Measurements from ENCODE around the gene DAGLA.

Gene DAGLA

DNA sequence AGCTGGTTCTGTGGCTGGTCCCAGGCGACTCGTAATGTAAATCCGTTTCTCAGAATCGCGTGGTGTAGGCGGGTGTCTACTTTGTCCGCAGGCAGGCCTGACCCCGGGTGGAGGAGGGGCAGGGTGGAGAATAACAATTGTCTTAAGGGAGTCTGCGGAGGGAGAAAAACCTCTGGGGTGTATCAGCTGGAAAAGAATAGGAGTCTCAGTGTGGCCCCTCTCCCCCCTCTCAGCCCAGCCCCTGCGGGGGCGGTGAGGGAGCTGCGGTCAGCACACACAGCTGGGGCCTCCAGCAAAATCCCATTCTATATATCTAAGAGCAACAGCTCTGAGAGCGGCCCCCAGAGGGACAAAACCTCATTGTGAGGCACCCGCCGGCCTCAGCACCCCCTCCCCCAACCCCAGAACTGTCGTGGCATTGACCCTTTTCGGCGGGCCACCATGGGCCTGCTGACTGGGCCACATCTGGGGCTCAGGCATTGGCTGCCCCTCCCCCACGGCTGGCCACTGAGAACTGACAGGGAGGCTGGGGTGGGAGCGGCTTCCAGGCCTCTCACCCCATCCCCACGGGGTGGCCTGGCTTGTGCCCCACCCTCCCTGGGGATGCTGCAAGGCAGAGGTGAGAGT is 69.5 kb downstream of the DAGLA start:
- DNase-seq = no peak

- DNase-seq = no peak
Measured at GRCh38 chr11:61750631-61751273, 70.6 kb downstream of the DAGLA start.

- DNase-seq = no peak
Measured at GRCh38 chr11:61751384-61751783, 71.2 kb downstream of the DAGLA start.

DNA sequence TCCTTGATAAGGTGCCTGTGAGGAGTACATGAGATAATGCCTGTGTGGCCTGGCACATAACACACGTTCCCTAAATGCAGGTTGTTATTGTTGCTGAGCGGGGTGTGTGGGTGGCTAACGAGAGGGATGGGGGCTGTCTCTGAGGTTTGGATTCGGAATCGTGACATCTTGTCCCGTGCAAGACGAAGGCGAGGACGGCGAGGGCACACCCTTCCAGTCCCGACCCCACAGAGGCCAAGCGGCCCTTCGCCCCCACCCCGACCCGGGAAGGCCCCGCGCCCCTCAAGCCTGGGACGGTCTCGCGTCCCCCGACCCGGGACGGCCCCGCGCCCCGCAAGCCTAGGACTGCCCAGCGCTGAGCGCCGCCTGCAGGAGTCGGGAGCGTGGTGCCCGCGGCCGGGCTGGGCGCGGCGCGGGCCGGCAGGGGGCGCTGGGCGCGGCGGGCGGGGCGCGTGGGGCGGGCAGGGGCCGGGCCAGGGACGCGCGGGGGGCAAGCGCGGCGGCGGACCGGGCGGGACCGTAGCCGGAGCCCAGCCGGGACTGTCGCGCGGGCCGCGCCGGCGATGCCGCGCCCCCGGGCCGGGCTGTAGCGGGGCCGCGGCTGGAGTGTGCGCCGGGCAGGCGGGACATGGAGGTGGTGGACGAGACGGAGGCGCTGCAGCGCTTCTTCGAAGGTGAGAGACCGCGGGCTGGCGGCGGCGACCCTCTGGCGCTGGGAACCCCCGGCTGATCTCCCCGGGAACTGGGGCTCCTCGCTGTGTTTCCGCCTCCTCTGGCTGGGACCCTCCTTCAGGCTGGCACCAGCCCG is 72.1 kb downstream of the DAGLA start, which contains the start of gene MYRF:
TSS of gene MYRF (plus strand) at position 520 of the 808 bp plus-strand sequence. CDS start at position 629, 109 bp downstream.
- DNase-seq = peak; percentile 48

DNA sequence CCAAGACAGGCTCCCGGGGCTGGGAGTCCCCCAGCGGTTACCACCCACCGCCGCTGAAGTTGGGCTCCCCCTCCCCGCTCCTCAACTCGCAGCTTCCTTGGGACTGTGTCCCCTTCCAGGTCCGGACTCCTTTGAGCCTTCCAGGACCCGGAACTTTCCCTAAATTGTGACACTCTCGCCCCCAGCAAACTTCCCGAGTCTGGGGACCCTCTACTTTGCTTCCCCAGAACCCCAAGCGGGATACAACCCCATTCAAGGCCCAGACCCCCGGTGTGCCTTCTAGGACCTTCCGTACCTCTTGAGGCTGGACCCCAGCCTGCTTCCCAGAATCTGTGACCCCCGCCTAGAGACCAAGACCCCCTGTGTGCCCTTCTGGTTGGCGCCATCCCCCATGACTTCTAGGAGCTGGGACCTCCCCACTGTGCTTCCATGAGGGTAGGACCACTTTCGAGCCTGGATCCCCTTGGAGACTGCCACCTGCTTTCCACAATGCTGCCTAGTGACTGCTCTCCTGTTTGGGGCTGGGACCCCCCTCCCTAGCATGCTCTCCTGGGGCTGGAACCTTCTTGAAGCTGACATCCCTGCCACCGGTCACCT is 72.8 kb downstream of the DAGLA start:
- DNase-seq = no peak

DNA sequence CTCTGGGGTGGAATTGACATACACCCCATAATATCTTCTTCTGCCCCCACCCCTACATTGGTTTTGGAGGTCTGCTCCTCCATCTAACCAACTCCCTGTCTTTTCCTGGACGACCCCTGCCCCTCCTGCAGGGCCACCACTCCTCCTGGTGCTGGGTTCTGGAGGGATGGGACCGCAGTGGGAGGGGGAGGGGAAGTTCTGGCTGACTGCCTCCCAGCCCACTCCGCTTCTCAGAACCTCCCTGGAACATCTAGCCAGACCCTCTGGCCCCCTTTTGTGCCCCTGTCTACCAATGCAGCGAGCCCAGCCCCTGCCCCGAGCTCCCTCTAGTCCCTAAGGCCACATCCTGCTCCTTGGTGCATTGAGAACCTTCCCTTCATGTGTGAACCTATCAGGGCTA is 73.5 kb downstream of the DAGLA start:
- DNase-seq = no peak

- DNase-seq = no peak
Measured at GRCh38 chr11:61754534-61755482, 74.6 kb downstream of the DAGLA start.

GRCh38 chr11:61756147-61756451 is 75.9 kb downstream of the DAGLA start:
- DNase-seq = no peak

DNA sequence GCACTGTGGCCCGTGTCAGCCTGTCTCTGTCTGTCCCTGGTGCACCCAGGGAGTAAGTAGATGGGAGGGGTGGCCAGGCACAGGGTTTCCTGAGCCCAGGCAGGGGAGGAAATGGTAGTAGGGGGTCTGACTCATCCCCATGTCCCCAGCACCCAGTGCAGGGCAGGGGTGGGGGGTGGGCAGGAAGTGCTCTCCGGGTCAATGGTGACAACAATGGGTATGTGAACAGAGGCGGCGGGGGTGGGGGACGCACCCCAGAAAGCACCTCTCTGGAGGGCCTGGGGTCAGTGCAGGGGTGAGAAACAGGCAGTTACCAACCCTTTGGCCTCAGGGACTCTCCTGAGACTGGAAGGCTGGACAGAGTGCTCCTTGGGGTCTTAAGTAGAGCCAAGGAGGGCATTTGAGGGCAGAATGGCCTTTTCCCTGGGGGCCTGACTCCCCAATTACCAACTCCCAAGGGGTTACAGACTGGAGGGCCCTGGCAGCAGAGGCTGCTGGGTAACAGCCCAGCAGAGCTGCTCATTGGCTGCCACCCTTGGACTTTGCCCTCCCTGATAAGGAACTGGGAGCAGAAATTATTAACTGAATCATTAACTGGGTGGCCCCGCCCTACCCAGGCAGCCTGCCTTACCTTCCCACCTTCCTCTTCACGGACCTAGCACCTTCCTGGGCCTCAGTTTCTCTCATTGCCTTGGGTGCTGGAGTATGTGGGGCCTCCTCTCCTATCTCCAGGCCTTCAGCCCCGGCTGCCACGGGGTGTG is 76.4 kb downstream of the DAGLA start:
- DNase-seq = no peak

DNA sequence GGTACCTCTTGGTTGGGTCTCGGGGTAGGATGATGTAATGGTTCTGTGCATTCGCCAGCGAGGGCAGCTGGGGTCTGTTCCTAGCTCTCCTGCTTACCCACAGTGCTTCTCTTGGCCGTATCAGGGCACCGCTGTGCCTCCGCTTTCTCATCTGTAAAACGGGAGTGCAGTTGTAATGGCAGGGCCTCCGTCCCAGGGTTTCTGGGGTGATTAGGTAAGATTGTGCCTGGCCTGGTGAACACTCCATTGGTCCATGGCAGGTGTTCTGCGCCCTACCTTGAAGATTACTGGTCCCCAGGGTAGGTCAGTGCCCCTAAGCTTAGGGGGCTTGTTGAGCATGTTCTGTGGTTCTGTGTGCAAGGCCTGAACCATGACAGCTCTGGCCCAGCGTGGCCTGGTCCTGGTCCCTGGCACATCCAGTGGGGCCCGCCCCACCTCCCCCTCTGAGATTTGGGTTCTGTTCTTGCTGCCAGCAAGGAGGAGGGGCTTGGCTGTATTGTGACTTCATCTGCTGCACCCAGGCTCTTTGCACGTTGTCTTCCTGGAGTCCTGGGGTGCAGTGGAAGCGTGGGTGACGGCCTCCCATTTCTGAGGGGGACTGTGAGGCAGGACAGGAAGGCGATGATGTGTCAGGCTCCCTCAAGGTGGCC is 77.1 kb downstream of the DAGLA start:
- no peak for DNase-seq

DNA sequence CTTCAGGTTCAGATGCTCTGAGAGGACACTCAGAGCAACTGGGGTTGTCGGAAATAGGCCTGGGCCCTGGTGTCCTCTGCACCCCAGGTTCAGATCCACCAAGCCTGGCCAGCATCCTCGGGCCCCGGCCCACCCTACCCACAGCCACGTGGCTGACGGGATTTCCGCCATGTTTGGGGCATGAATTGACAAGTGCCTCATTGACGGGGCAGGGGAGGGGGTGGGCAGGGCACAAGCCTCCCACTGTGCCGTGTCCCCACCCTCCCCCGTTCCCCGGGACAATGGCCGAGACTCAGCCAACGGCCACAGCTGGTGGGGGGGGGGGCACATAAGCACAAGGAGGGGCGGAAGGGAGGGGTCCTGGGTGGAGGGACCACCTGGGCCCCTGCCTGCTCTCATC is 80.8 kb downstream of the DAGLA start:
- no peak for DNase-seq

DNA sequence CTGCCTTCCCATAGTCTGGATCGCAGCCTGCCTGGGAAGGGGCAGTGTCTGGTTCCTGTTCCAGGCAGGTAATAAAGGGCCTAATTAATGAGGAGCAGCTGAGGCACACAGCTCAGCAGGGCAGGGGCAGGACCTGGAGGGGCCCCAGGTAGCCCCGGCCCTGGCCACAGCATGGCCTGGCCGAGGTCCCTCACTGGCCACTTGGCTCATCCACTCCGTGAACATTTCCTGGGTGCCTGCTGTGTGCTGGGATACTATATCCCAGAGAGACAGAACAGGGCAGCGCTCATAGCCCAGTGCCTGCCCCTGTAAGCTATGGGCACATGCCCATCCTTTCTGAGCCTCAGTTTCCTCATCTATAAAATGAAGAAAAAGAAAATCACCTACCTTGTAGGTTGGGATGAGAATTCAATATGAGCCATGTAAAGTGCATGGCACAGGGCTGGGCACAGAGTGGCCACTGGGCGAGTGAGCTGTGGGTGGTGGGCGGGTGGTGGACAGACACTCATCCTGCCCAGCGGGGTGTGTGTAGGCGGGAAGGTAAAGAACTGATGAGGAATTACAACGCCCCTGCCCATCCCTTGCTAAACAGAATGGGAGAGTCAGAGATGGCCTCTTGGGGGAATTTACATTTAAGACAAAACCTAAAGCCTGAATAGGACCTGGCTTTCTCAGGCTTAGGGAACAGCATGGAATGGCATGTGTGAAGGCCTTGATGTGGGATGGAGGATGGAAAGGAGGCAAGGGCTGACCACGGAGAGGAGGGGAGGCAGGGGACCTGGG is 81.4 kb downstream of the DAGLA start:
- DNase-seq = no peak

DNA sequence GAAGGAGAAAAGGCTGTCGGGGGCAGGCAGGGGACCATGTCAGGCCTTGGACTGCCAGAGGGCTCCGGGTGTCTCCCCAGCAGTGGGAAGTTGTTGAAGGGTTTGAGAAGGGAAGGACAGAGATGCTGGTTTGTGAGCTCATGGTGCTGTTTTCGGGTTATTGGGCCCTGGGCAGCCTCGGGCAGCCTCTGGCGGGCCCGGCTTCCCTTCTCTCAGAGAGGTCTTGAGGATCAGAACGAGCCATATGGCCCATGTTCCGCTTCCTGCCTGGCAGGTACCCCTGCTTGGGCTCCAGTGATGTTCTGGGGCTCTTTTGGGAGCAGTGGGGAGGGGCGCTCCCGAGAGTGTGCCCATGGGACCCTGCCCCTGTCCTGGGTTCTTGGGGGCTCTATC is 82.0 kb downstream of the DAGLA start:
- no peak for DNase-seq

DNA sequence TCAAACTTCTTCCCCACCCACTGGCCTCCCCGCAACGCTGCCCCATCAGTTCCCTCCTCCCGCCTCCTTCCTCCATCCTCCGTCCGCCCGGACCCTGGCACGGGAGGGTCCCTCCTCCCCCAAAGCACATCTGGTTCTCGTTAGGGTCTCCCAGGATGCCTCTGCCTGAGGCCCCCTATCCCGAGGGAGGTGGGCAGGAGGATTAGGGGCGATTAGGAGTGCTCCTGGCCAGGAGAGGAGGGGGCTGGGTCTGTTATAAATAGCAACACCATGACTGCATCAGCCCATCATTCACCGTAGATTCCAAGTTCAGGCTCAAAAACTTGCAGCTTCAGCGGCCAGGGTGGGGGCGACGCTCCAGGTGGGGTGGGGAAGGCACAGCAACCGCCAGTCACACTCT is 82.6 kb downstream of the DAGLA start:
- DNase-seq = no peak

GRCh38 chr11:61763930-61764605 is 83.9 kb downstream of the DAGLA start:
- no peak for DNase-seq

DNA sequence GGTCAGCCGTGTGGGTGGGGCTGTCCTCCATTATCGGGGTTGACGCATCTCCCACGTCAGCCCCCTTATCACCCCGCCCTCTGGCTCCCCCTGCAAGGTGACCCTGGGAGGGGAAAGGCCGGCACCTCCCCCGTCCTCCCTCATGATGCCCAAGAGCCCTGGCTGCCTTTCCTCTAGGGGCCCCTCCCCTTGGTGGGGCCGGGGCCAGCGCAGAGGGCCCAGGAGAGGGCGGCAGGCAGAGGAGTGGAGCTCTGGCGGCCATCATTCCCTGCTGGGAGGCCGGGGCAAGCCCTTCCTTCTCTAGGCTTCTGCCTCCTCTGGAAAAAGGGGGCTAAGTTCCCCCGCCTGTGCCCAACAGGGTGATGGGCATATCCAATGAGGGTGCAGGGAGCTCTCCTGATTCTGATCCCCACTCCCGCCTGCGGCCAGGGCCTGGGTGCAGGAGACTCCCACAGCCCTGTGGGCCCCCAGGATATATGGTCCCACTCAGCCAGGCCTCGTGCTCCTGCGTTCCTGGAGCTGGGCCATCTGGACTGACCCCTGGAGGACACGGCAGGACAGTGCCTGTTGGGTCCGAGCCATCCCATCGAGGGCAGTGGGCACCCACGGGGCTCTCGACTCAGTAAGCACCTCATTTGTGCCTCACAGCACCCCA is 84.5 kb downstream of the DAGLA start:
- DNase-seq = no peak

GRCh38 chr11:61765550-61766253 is 85.5 kb downstream of the DAGLA start:
- DNase-seq = no peak

DNA sequence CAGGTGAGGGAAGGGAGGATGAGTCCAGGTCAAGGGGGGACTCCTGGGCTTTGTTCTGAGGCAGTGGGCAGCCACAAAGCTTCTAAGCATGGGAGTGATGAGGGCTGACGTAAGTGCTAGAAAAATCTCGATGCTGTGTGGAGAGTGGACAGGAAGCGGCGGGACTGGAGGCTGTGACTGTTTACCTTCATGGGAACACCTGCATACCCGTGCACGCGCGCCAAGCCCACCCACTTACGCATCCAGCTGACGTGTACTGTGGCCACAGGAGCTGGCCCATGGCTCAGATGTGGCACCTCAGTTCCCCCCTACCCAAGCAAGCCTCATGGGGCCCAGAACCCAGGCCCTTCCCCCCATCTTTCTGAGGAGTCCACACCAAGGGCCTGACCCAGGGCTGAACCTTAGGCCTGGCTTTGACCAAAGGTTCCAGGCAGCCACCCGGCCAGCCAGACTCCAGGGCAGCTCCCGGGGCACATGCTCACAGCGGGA is 86.2 kb downstream of the DAGLA start:
- no peak for DNase-seq

Data from stimulated activated naive CD4-positive, alpha-beta T cell treated with Interleukin-2 at 50 U/mL for 16 hours (primary cell).